H9 (cell line): ENCODE data around the gene SLC22A2. TPM values are rescaled to one million over a fixed set of nuclear protein-coding genes. Genes with fewer than 3 reads are reported as not detected.

Experiments
- DNase-seq: peaks from one replicate; pipeline ENCODE4 v3.0.0-alpha.2; 2017
- H2AFZ ChIP-seq: one replicate; pipeline ENCODE4 v1.6.1; 2013; ENCODE audit warnings: mild to moderate bottlenecking, low read length, control low read depth, moderate library complexity
- H2AK5ac ChIP-seq: 2 replicates; pipeline ENCODE4 v1.6.1; 2013; ENCODE audit warnings: low read length, control low read depth, mixed read lengths; ENCODE audit not compliant: insufficient read length
- H2BK120ac ChIP-seq: one replicate; pipeline ENCODE4 v1.6.1; 2013; ENCODE audit warnings: low read depth, mild to moderate bottlenecking, low read length, control low read depth, inconsistent platforms; ENCODE audit not compliant: poor library complexity, severe bottlenecking
- H2BK12ac ChIP-seq: 2 replicates; pipeline ENCODE4 v1.6.1; 2013; ENCODE audit warnings: low read length, control low read depth, mixed read lengths, low read depth; ENCODE audit not compliant: insufficient read length
- H2BK15ac ChIP-seq: 2 replicates; pipeline ENCODE4 v1.6.1; 2013; ENCODE audit warnings: low read depth, low read length, control low read depth
- H2BK20ac ChIP-seq: one replicate; pipeline ENCODE4 v1.6.1; 2013; ENCODE audit warnings: low read depth, mild to moderate bottlenecking, low read length, control low read depth, inconsistent platforms; ENCODE audit not compliant: poor library complexity, severe bottlenecking
- H2BK5ac ChIP-seq: 2 replicates; pipeline ENCODE4 v1.6.1; 2013; ENCODE audit warnings: low read length, control low read depth, mixed read lengths; ENCODE audit not compliant: insufficient read length
- H3K14ac ChIP-seq: 2 replicates; pipeline ENCODE4 v1.6.1; 2013; ENCODE audit warnings: low read length, control low read depth; ENCODE audit not compliant: insufficient read depth
- H3K18ac ChIP-seq: 2 replicates; pipeline ENCODE4 v1.6.1; 2013; ENCODE audit warnings: low read depth, mild to moderate bottlenecking, mixed read lengths, low read length, control low read depth; ENCODE audit not compliant: insufficient read length
- H3K23ac ChIP-seq: 2 replicates; pipeline ENCODE4 v1.6.1; 2013; ENCODE audit warnings: low read length, control low read depth, mixed read lengths, low read depth; ENCODE audit not compliant: insufficient read length
- H3K23me2 ChIP-seq: 2 replicates; pipeline ENCODE4 v1.6.1; 2013; ENCODE audit warnings: low read depth, mild to moderate bottlenecking, mixed read lengths, low read length, control low read depth; ENCODE audit not compliant: insufficient read length, poor library complexity, severe bottlenecking
- H3K27ac ChIP-seq: 2 replicates; pipeline ENCODE4 v1.5.1; 2013; ENCODE audit warnings: low read length, control low read depth, mixed read lengths, low read depth; ENCODE audit not compliant: insufficient read length
- H3K27me3 ChIP-seq: 2 replicates; pipeline ENCODE4 v1.6.1; 2013; ENCODE audit warnings: low read length, control low read depth, inconsistent platforms; ENCODE audit not compliant: insufficient read depth
- H3K4ac ChIP-seq: 2 replicates; pipeline ENCODE4 v1.6.1; 2013; ENCODE audit warnings: low read depth, mild to moderate bottlenecking, control low read depth, inconsistent platforms, low read length, moderate library complexity
- H3K4me1 ChIP-seq: 2 replicates; pipeline ENCODE4 v1.6.1; 2013; ENCODE audit warnings: low read length, control low read depth, inconsistent platforms; ENCODE audit not compliant: insufficient read depth
- H3K4me2 ChIP-seq: 2 replicates; pipeline ENCODE4 v1.6.1; 2013; ENCODE audit warnings: low read length, control low read depth, mixed read lengths; ENCODE audit not compliant: insufficient read length, insufficient read depth
- H3K56ac ChIP-seq: 2 replicates; pipeline ENCODE4 v1.6.1; 2013; ENCODE audit warnings: low read depth, mild to moderate bottlenecking, mixed read lengths, low read length, control low read depth; ENCODE audit not compliant: insufficient read length
- H3K79me1 ChIP-seq: 2 replicates; pipeline ENCODE4 v1.6.1; 2013; ENCODE audit warnings: low read depth, mild to moderate bottlenecking, moderate library complexity, low read length, control low read depth, inconsistent platforms; ENCODE audit not compliant: insufficient read depth, poor library complexity, severe bottlenecking
- H3K79me2 ChIP-seq: 2 replicates; pipeline ENCODE4 v1.6.1; 2013; ENCODE audit warnings: low read length, control low read depth, inconsistent platforms; ENCODE audit not compliant: insufficient read depth
- H3K9ac ChIP-seq: 2 replicates; pipeline ENCODE4 v1.6.1; 2013; ENCODE audit warnings: low read length, control low read depth, mixed read lengths; ENCODE audit not compliant: insufficient read length; ENCODE audit errors: extremely low read depth
- H3K9me3 ChIP-seq: one replicate; pipeline ENCODE4 v1.6.1; 2013; ENCODE audit warnings: low read depth, low read length, inconsistent platforms; ENCODE audit not compliant: control insufficient read depth
- H3T11ph ChIP-seq: one replicate; pipeline ENCODE4 v1.6.1; 2013; ENCODE audit warnings: mild to moderate bottlenecking, low read length, control low read depth, inconsistent platforms
- H4K20me1 ChIP-seq: one replicate; pipeline ENCODE4 v1.6.1; 2013; ENCODE audit not compliant: control insufficient read depth, insufficient read length, insufficient read depth
- H4K5ac ChIP-seq: 2 replicates; pipeline ENCODE4 v1.6.1; 2013; ENCODE audit warnings: low read depth, mild to moderate bottlenecking, mixed read lengths, low read length, control low read depth; ENCODE audit not compliant: insufficient read length
- H4K8ac ChIP-seq: replicated peaks from 2 replicates; pipeline ENCODE4 v1.6.1; 2013; ENCODE audit warnings: low read length, control low read depth, mixed read lengths, low read depth; ENCODE audit not compliant: insufficient read length
- H4K91ac ChIP-seq: 2 replicates; pipeline ENCODE4 v1.6.1; 2013; ENCODE audit warnings: low read depth, mild to moderate bottlenecking, moderate library complexity, mixed read lengths, low read length, control low read depth; ENCODE audit not compliant: insufficient read length
- H3K27ac Mint-ChIP-seq, 3 experiments: 2 replicates in 2 of 3; 3 replicates in 1 of 3; pipeline ENCODE4 v1.8.0; 2020 to 2021; ENCODE audit warnings: mixed read lengths in 3 of 3, mild to moderate bottlenecking in 1 of 3, moderate library complexity in 1 of 3
- H3K27me3 Mint-ChIP-seq: 2 replicates; pipeline ENCODE4 v1.8.0; 2021; ENCODE audit warnings: low read depth, mild to moderate bottlenecking, moderate library complexity, mixed read lengths
- H3K36me3 Mint-ChIP-seq, 3 experiments: 2 replicates in 2 of 3; 3 replicates in 1 of 3; pipeline ENCODE4 v1.8.0; 2020 to 2021; ENCODE audit warnings: low read depth in 3 of 3, mixed read lengths in 3 of 3; ENCODE audit not compliant: insufficient read depth in 1 of 3
- H3K4me1 Mint-ChIP-seq, 2 experiments: 2 replicates each; pipeline ENCODE4 v1.8.0; 2020; ENCODE audit warnings: mixed read lengths in 2 of 2
- H3K4me3 Mint-ChIP-seq, 2 experiments: 2 replicates in 1 of 2; 3 replicates in 1 of 2; pipeline ENCODE4 v1.8.0; 2020 to 2021; ENCODE audit warnings: mild to moderate bottlenecking in 2 of 2, mixed read lengths in 2 of 2, moderate library complexity in 1 of 2
- H3K9me3 Mint-ChIP-seq, 2 experiments: 2 replicates in 1 of 2; 3 replicates in 1 of 2; pipeline ENCODE4 v1.8.0; 2020; ENCODE audit warnings: mild to moderate bottlenecking in 2 of 2, mixed read lengths in 2 of 2, moderate library complexity in 1 of 2
- CTCF ChIP-seq: fragments of 200-600 bp; sonication (generic); conservative IDR thresholded peaks from 3 replicates; pipeline ENCODE4 v1.8.0; 2021; ENCODE audit warnings: antibody characterized with exemption, mild to moderate bottlenecking
- WGBS: extraction: QIAGEN DNeasy Blood & Tissue Kit; methylation state at CpG from one replicate; pipeline ENCODE4 v1.1.7; 2013; ENCODE audit warnings: missing lambda C conversion rate, low lambda C conversion rate, mixed read lengths; ENCODE audit not compliant: insufficient read length; ENCODE audit errors: extremely low coverage; 5-methylcytosine and 5-hydroxymethylcytosine counted together
- total RNA-seq: library from RNA; stranded (reverse); gene quantifications from 2 replicates; pipeline ENCODE4 v1.2.1, GENCODE V29; 2021

SLC22A2 gene
- total RNA-seq, 1 experiment from 2014 or later, result 1.0 TPM

GRCh38 chr6:160190081-160190480, 68.5 kb downstream of the SLC22A2 start:
- H3K18ac ChIP-seq, result no peak overlapping the region
- H3K27ac Mint-ChIP-seq, result no peak overlapping the region
- H2AFZ ChIP-seq, result no peak overlapping the region
- no peaks in the 10 kb centered on the region for H3K23me2 ChIP-seq
- H2BK20ac ChIP-seq, result no peak overlapping the region
- H3K9ac ChIP-seq, result no peak overlapping the region
- H3K23ac ChIP-seq, result no peak overlapping the region
- no peak overlapping the region for H2BK15ac ChIP-seq
- no peak overlapping the region for H2BK5ac ChIP-seq
- no peak overlapping the region for H3K27ac ChIP-seq
- no peak overlapping the region for H3K14ac ChIP-seq
- H3K9me3 ChIP-seq, result no peaks in the 10 kb centered on the region
- H3K4me1 ChIP-seq, result no peaks in the 10 kb centered on the region
- no peak overlapping the region for H3K56ac ChIP-seq
- no peaks in the 10 kb centered on the region for H4K20me1 ChIP-seq
- no peak overlapping the region for H4K91ac ChIP-seq
- no CpG with 5 or more reads among the region's 1 CpG for WGBS
- peaks cover 34 to 35% of the 10 kb centered on the region in 2 experiments for H3K9me3 Mint-ChIP-seq
- no peak overlapping the region for H4K8ac ChIP-seq
- H3K4me1 Mint-ChIP-seq, result no peaks in the 10 kb centered on the region
- H2BK120ac ChIP-seq, result no peak overlapping the region
- no peak for TF ChIP-seq CTCF
- H3T11ph ChIP-seq, result no peak overlapping the region
- H4K5ac ChIP-seq, result no peak overlapping the region
- H3K79me2 ChIP-seq, result no peaks in the 10 kb centered on the region
- DNase-seq, result no peak
- no peak overlapping the region for H3K4me3 Mint-ChIP-seq
- H3K4me2 ChIP-seq, result no peak overlapping the region
- no peak overlapping the region for H3K4ac ChIP-seq
- no peaks in the 10 kb centered on the region for H3K27me3 Mint-ChIP-seq
- no peak overlapping the region for H2BK12ac ChIP-seq
- peaks cover 4 to 24% (median 16%) of the 10 kb centered on the region in 3 experiments; a peak in 6 of 7 replicates for H3K36me3 Mint-ChIP-seq
- H3K27me3 ChIP-seq, result no peaks in the 10 kb centered on the region
- H3K79me1 ChIP-seq, result no peaks in the 10 kb centered on the region
- no peak overlapping the region for H2AK5ac ChIP-seq
